IMR-90 (cell line): ENCODE measurements around the gene CIART. TPM values are rescaled to one million over a fixed set of nuclear protein-coding genes. Genes with fewer than 3 reads are reported as not detected.

Source experiments
- ATAC-seq: fragments of 200-7000 bp; cut with Tn5 transposase; 2 replicates; pipeline ENCODE4 v1.9.1; 2020; ENCODE audit warnings: low read depth, mild to moderate bottlenecking, moderate library complexity
- BruUV-seq: library from RNA; stranded (reverse); fragments of 400-500 nt; replicated peaks from 2 replicates; lab custom pipeline; 2021; lab: Mats Ljungman, UMichigan
- CTCF ChIA-PET: fragments of 300-600 bp; formaldehyde crosslinking; extraction: SDS; loops from one replicate; lab custom pipeline; 2021; ENCODE audit warnings: antibody characterized with exemption; lab: Yijun Ruan, JAX
- POLR2A ChIA-PET: fragments of 300-600 bp; sonication (Branson Sonifier 250); formaldehyde crosslinking; loops from one replicate; lab custom pipeline; 2022; ENCODE audit warnings: antibody characterized with exemption; ENCODE audit not compliant: unreplicated experiment; lab: Charles Lee
- DNase-seq: peaks from one replicate; pipeline ENCODE4 v3.0.0; 2013
- H2AFZ ChIP-seq: replicated peaks from 2 replicates; pipeline ENCODE3; 2013; ENCODE audit warnings: low read length, mild to moderate bottlenecking; ENCODE audit not compliant: poor library complexity
- H2AK5ac ChIP-seq: 2 replicates; pipeline ENCODE4 v1.6.1; 2013; ENCODE audit warnings: low read depth, low read length, inconsistent platforms
- H2AK9ac ChIP-seq: replicated peaks from 2 replicates; pipeline ENCODE3; 2013; ENCODE audit warnings: mild to moderate bottlenecking, low read depth, low read length, moderate library complexity; ENCODE audit not compliant: poor library complexity
- H2BK120ac ChIP-seq: 2 replicates; pipeline ENCODE4 v1.6.1; 2013; ENCODE audit warnings: low read depth, low read length, inconsistent platforms
- H2BK15ac ChIP-seq: 3 replicates; pipeline ENCODE4 v1.6.1; 2013; ENCODE audit warnings: low read depth, low read length, inconsistent platforms
- H2BK20ac ChIP-seq: 2 replicates; pipeline ENCODE4 v1.6.1; 2013; ENCODE audit warnings: low read depth, mild to moderate bottlenecking, inconsistent platforms, low read length, moderate library complexity
- H2BK5ac ChIP-seq: 2 replicates; pipeline ENCODE4 v1.6.1; 2013; ENCODE audit warnings: mild to moderate bottlenecking, low read depth, low read length, inconsistent platforms; ENCODE audit not compliant: poor library complexity, severe bottlenecking
- H3K14ac ChIP-seq: replicated peaks from 2 replicates; pipeline ENCODE4 v1.6.1; 2013; ENCODE audit warnings: low read depth, low read length, inconsistent platforms
- H3K18ac ChIP-seq: 2 replicates; pipeline ENCODE4 v1.6.1; 2013; ENCODE audit warnings: low read depth, low read length, control low read depth
- H3K23ac ChIP-seq: 2 replicates; pipeline ENCODE4 v1.6.1; 2013; ENCODE audit warnings: low read depth, low read length, inconsistent platforms
- H3K27ac ChIP-seq: 2 replicates; pipeline ENCODE4 v1.5.1; 2013; ENCODE audit warnings: mild to moderate bottlenecking, control low read depth, low read length; ENCODE audit not compliant: insufficient read depth
- H3K27me3 ChIP-seq: 2 replicates; pipeline ENCODE4 v1.6.1; 2013; ENCODE audit warnings: low read length; ENCODE audit not compliant: control insufficient read depth, insufficient read depth
- H3K36me3 ChIP-seq: 2 replicates; pipeline ENCODE4 v1.6.1; 2013; ENCODE audit warnings: low read length, mixed read lengths; ENCODE audit not compliant: control insufficient read depth, insufficient read depth
- H3K4ac ChIP-seq: 2 replicates; pipeline ENCODE4 v1.6.1; 2013; ENCODE audit warnings: low read depth, low read length, inconsistent platforms
- H3K4me1 ChIP-seq: 2 replicates; pipeline ENCODE4 v1.6.1; 2013; ENCODE audit warnings: low read length, mixed read lengths; ENCODE audit not compliant: control insufficient read depth, insufficient read depth
- H3K4me2 ChIP-seq: 2 replicates; pipeline ENCODE4 v1.6.1; 2013; ENCODE audit warnings: low read depth, mild to moderate bottlenecking, control low read depth, low read length, moderate library complexity
- H3K4me3 ChIP-seq: 2 replicates; pipeline ENCODE4 v1.5.1; 2013; ENCODE audit warnings: low read depth, mild to moderate bottlenecking, control low read depth, low read length, moderate library complexity; ENCODE audit not compliant: insufficient read depth
- H3K56ac ChIP-seq: 2 replicates; pipeline ENCODE4 v1.6.1; 2013; ENCODE audit warnings: low read length, inconsistent platforms; ENCODE audit not compliant: insufficient read depth; ENCODE audit errors: extremely low read depth
- H3K79me1 ChIP-seq, 2 experiments: 2 replicates each; pipeline ENCODE4 v1.6.1; 2013; ENCODE audit warnings: low read length in 2 of 2, inconsistent platforms in 1 of 2, low read depth in 1 of 2
- H3K9ac ChIP-seq: 2 replicates; pipeline ENCODE4 v1.6.1; 2013; ENCODE audit warnings: low read depth, low read length, control low read depth
- H3K9me1 ChIP-seq: 2 replicates; pipeline ENCODE4 v1.6.1; 2013; ENCODE audit warnings: low read length, inconsistent platforms; ENCODE audit not compliant: insufficient read depth
- H3K9me3 ChIP-seq: 2 replicates; pipeline ENCODE4 v1.6.1; 2013; ENCODE audit warnings: low read length; ENCODE audit not compliant: control insufficient read depth, insufficient read depth
- H4K20me1 ChIP-seq: 2 replicates; pipeline ENCODE4 v1.6.1; 2013; ENCODE audit warnings: low read length, inconsistent platforms; ENCODE audit not compliant: insufficient read depth
- H4K5ac ChIP-seq: 2 replicates; pipeline ENCODE4 v1.6.1; 2013; ENCODE audit warnings: mild to moderate bottlenecking, low read depth, low read length, control low read depth
- H4K8ac ChIP-seq, 2 experiments: 2 replicates each; pipeline ENCODE4 v1.6.1; 2013; ENCODE audit warnings: low read depth in 2 of 2, low read length in 2 of 2, control low read depth in 1 of 2, inconsistent platforms in 1 of 2
- H4K91ac ChIP-seq: 2 replicates; pipeline ENCODE4 v1.6.1; 2013; ENCODE audit warnings: low read depth, low read length, inconsistent platforms; ENCODE audit not compliant: insufficient read depth
- RFX5 ChIP-seq: IDR thresholded peaks from 2 replicates; pipeline ENCODE4 v1.8.0; 2012; ENCODE audit warnings: low read depth, mild to moderate bottlenecking, low read length, moderate library complexity
- WGBS, 2 experiments: methylation state at CpG; one replicate each; pipeline versions ENCODE4 v1.1.5 to v1.1.7; 2013; ENCODE audit warnings: missing lambda C conversion rate in 2 of 2; ENCODE audit not compliant: insufficient read length in 1 of 2; ENCODE audit errors: extremely low coverage in 2 of 2; 5-methylcytosine and 5-hydroxymethylcytosine counted together
- dilution Hi-C: fragments of 300-500 bp; cut with HindIII; formaldehyde crosslinking; loops from one replicate; pipeline ENCODE4 v1.14.3; 2018; ENCODE audit warnings: low sequenced_read_pairs; ENCODE audit not compliant: unreplicated experiment
- in situ Hi-C: fragments of 300-500 bp; cut with MboI; formaldehyde crosslinking; loops from 3 replicates; pipeline ENCODE4 v1.14.3; 2019; ENCODE audit warnings: low sequenced_read_pairs, inconsistent platforms, mixed read lengths
- intact Hi-C: fragments of 100-400 bp; cut with micrococcal nuclease; formaldehyde crosslinking; loops from 2 replicates; pipeline ENCODE4 v1.10.0; 2022
- polyA plus RNA-seq, 3 experiments: library from polyadenylated mRNA; depleted of rRNA; stranded (reverse); fragments of >200 nt; gene quantifications; 2 replicates each; pipeline ENCODE4 v1.2.3, GENCODE V29; 2012; ENCODE audit warnings: low replicate concordance in 1 of 3
- total RNA-seq: library from RNA; depleted of rRNA; stranded (reverse); fragments of >200 nt; gene quantifications from 2 replicates; pipeline ENCODE4 v1.2.3, GENCODE V29; 2012

The CIART gene
- total and polyA plus RNA-seq, 2 of the 4 experiments (the other 2 are of a cell fraction): 16.5 to 18.1 TPM

- Histone ChIP-seq H3K9me1 (no peaks in the 10 kb centered on the region), H3K4me3 (no peak overlapping the region), H3K36me3 (no peaks in the 10 kb centered on the region), H3K4me1 (no peaks in the 10 kb centered on the region), H3K9ac (no peak overlapping the region), H2AK5ac (no peak overlapping the region), H3K79me1 (no peaks in the 10 kb centered on the region), H3K4me2 (no peak overlapping the region), H3K23ac (no peak overlapping the region), H3K9me3 (no peaks in the 10 kb centered on the region), H3K14ac (no peak overlapping the region), H4K8ac (no peak overlapping the region), H3K56ac (no peak overlapping the region), H2BK15ac (no peak overlapping the region), H4K20me1 (no peaks in the 10 kb centered on the region), H2BK5ac (no peak overlapping the region), H2AFZ (no peak overlapping the region), H4K5ac (no peak overlapping the region), H3K27me3 (no peaks in the 10 kb centered on the region; the same call in 1 of the 2 replicates), H3K18ac (no peak overlapping the region), H2BK120ac (no peak overlapping the region), H3K4ac (no peak overlapping the region), H2AK9ac (no peak overlapping the region), H3K27ac (no peak overlapping the region), H2BK20ac (no peak overlapping the region), H4K91ac (no peak overlapping the region)
- DNase-seq (no peak), ATAC-seq (no peak)
- WGBS, 2 experiments: no CpG with 5 or more reads among the region's 3 CpGs
- BruUV-seq: no TSS peak
- intact Hi-C loops (no loop called here), dilution Hi-C loops (no loop called here), in situ Hi-C loops (no loop called here)
- no peak for TF ChIP-seq RFX5
- CTCF ChIA-PET: no interaction called here
- POLR2A ChIA-PET: no interaction called here
These were observed 39.4 kb upstream of the CIART start for GRCh38 chr1:150243003-150243402.
